Measurements from ENCODE around the gene TAF8.
A peak's percentile ranks its signal among the peaks of the same experiment; 100 is the strongest.

TAF8 gene

GRCh38 chr6:42123379-42124103 lies 73.2 kb downstream of the TAF8 start:
- DNase-seq (ENCODE audit: low read depth, low spot score): no peak

- no peak for DNase-seq (ENCODE audit: low read depth, low spot score)
Observed at GRCh38 chr6:42124223-42124836, 74.0 kb downstream of the TAF8 start.

- no peak for DNase-seq (ENCODE audit: low read depth, low spot score)
Observed at GRCh38 chr6:42125231-42125630, 74.9 kb downstream of the TAF8 start.

- DNase-seq (ENCODE audit: low read depth, low spot score): no peak
Observed at GRCh38 chr6:42125663-42126062, 75.3 kb downstream of the TAF8 start.

- no peak for DNase-seq (ENCODE audit: low read depth, low spot score)
Observed at GRCh38 chr6:42128460-42129359, 78.4 kb downstream of the TAF8 start.

- no peak for DNase-seq (ENCODE audit: low read depth, low spot score)
Observed at GRCh38 chr6:42129360-42129676, 79.0 kb downstream of the TAF8 start.

- DNase-seq (ENCODE audit: low read depth, low spot score): peak; percentile 72
Observed at GRCh38 chr6:42131531-42131930, 81.2 kb downstream of the TAF8 start.

GRCh38 chr6:42133926-42134325 lies 83.6 kb downstream of the TAF8 start:
- no peak for DNase-seq (ENCODE audit: low read depth, low spot score)

- DNase-seq (ENCODE audit: low read depth, low spot score): no peak
Observed at GRCh38 chr6:42135161-42135560, 84.8 kb downstream of the TAF8 start.

- DNase-seq (ENCODE audit: low read depth, low spot score): no peak
Observed at GRCh38 chr6:42135722-42136121, 85.4 kb downstream of the TAF8 start.

- no peak for DNase-seq (ENCODE audit: low read depth, low spot score)
Observed at GRCh38 chr6:42136508-42137193, 86.3 kb downstream of the TAF8 start.

All from brain pericyte (primary cell).